Stomach smooth muscle (tissue), 2 donors: ENCODE data around the gene THYN1.

Experiments used
- H3K27ac ChIP-seq: one replicate; pipeline ENCODE4 v1.7.0; 2013; ENCODE audit warnings: mild to moderate bottlenecking, low read length, inconsistent platforms
- H3K27me3 ChIP-seq, 2 donors: one replicate each; pipeline ENCODE4 v1.7.0; 2013; ENCODE audit warnings: low read length in 2 of 2; ENCODE audit not compliant: insufficient read depth in 2 of 2, control insufficient read depth in 1 of 2
- H3K36me3 ChIP-seq, 2 donors: one replicate each; pipeline ENCODE4 v1.7.0; 2013; ENCODE audit warnings: low read length in 2 of 2; ENCODE audit not compliant: control insufficient read depth in 2 of 2, insufficient read depth in 2 of 2
- H3K4me1 ChIP-seq: one replicate; pipeline ENCODE4 v1.7.0; 2013; ENCODE audit warnings: low read length; ENCODE audit not compliant: control insufficient read depth, insufficient read depth
- H3K4me3 ChIP-seq, 2 donors: one replicate each; pipeline ENCODE4 v1.7.0; 2013; ENCODE audit warnings: low read length in 2 of 2
- H3K9ac ChIP-seq, 2 donors: one replicate each; pipeline ENCODE4 v1.7.0; 2013; ENCODE audit warnings: low read length in 2 of 2, mild to moderate bottlenecking in 1 of 2
- H3K9me3 ChIP-seq, 2 donors: one replicate each; pipeline ENCODE4 v1.7.0; 2013; ENCODE audit warnings: low read length in 2 of 2; ENCODE audit not compliant: control insufficient read depth in 2 of 2
- donor health status: healthy.
- donor health status: Pancreatic carcinoma.

The THYN1 gene

GRCh38 chr11:134216816-134217215 is 36.3 kb downstream of the THYN1 start:
- Histone ChIP-seq H3K27ac (no peak overlapping the region), H3K9ac (no peak overlapping the region)

GRCh38 chr11:134215836-134216235 is 37.3 kb downstream of the THYN1 start:
- H3K27me3 ChIP-seq, result no peaks in the 10 kb centered on the region
- H3K9ac ChIP-seq, result no peak overlapping the region
- no peak overlapping the region for H3K4me3 ChIP-seq
- H3K36me3 ChIP-seq, result peaks cover 4 to 5% of the 10 kb centered on the region in 2 donors
- no peaks in the 10 kb centered on the region for H3K9me3 ChIP-seq
- no peaks in the 10 kb centered on the region for H3K4me1 ChIP-seq
- H3K27ac ChIP-seq, result no peak overlapping the region

More at GRCh38 chr11:134216816-134217215, 36.3 kb downstream of the THYN1 start:
- peaks cover 4 to 5% of the 10 kb centered on the region in 2 donors for H3K36me3 ChIP-seq
- no peaks in the 10 kb centered on the region for H3K27me3 ChIP-seq
- no peaks in the 10 kb centered on the region for H3K9me3 ChIP-seq
- H3K4me3 ChIP-seq, result no peak overlapping the region
- no peaks in the 10 kb centered on the region for H3K4me1 ChIP-seq

- Histone ChIP-seq H3K4me3 (no peak overlapping the region), H3K27me3 (no peaks in the 10 kb centered on the region), H3K9ac (no peak overlapping the region), H3K9me3 (no peaks in the 10 kb centered on the region), H3K4me1 (no peaks in the 10 kb centered on the region), H3K27ac (no peak overlapping the region), H3K36me3 (peaks cover 19 to 23% of the 10 kb centered on the region in 2 donors)
Observed at GRCh38 chr11:134207538-134208239, 45.5 kb downstream of the THYN1 start.

GRCh38 chr11:134206185-134206584 is 47.0 kb downstream of the THYN1 start:
- no peak overlapping the region for H3K27ac ChIP-seq
- no peaks in the 10 kb centered on the region for H3K9me3 ChIP-seq
- H3K4me3 ChIP-seq, result no peak overlapping the region
- no peak overlapping the region for H3K9ac ChIP-seq
- H3K4me1 ChIP-seq, result no peaks in the 10 kb centered on the region
- no peaks in the 10 kb centered on the region for H3K27me3 ChIP-seq
- H3K36me3 ChIP-seq, result peaks cover 21 to 30% of the 10 kb centered on the region in 2 donors

GRCh38 chr11:134205729-134206128 is 47.4 kb downstream of the THYN1 start:
- H3K27me3 ChIP-seq, result no peaks in the 10 kb centered on the region
- no peak overlapping the region for H3K4me3 ChIP-seq
- H3K4me1 ChIP-seq, result no peaks in the 10 kb centered on the region
- H3K9ac ChIP-seq, result no peak overlapping the region
- H3K27ac ChIP-seq, result no peak overlapping the region
- H3K36me3 ChIP-seq, result peaks cover 21 to 31% of the 10 kb centered on the region in 2 donors
- H3K9me3 ChIP-seq, result no peaks in the 10 kb centered on the region

- Histone ChIP-seq H3K4me1 (no peaks in the 10 kb centered on the region), H3K27me3 (no peaks in the 10 kb centered on the region), H3K36me3 (peaks cover 21 to 26% of the 10 kb centered on the region in 2 donors), H3K4me3 (no peak overlapping the region), H3K9ac (no peak overlapping the region), H3K27ac (no peak overlapping the region), H3K9me3 (no peaks in the 10 kb centered on the region)
Observed at GRCh38 chr11:134202661-134203060, 50.5 kb downstream of the THYN1 start.

GRCh38 chr11:134200688-134201087 is 52.5 kb downstream of the THYN1 start:
- Histone ChIP-seq H3K4me3 (no peak overlapping the region), H3K36me3 (peaks cover 18 to 20% of the 10 kb centered on the region in 2 donors), H3K27ac (no peak overlapping the region), H3K9ac (no peak overlapping the region), H3K9me3 (no peaks in the 10 kb centered on the region), H3K27me3 (no peaks in the 10 kb centered on the region), H3K4me1 (no peaks in the 10 kb centered on the region)

- peaks cover 16 to 18% of the 10 kb centered on the region in 2 donors for H3K36me3 ChIP-seq
- H3K27ac ChIP-seq, result no peak overlapping the region
- H3K27me3 ChIP-seq, result no peaks in the 10 kb centered on the region
- no peaks in the 10 kb centered on the region for H3K4me1 ChIP-seq
- no peak overlapping the region for H3K9ac ChIP-seq
- H3K4me3 ChIP-seq, result no peak overlapping the region
- no peaks in the 10 kb centered on the region for H3K9me3 ChIP-seq
Observed at GRCh38 chr11:134199531-134199930, 53.6 kb downstream of the THYN1 start.
